Measurements from ENCODE around the gene GLOD4.

DNA sequence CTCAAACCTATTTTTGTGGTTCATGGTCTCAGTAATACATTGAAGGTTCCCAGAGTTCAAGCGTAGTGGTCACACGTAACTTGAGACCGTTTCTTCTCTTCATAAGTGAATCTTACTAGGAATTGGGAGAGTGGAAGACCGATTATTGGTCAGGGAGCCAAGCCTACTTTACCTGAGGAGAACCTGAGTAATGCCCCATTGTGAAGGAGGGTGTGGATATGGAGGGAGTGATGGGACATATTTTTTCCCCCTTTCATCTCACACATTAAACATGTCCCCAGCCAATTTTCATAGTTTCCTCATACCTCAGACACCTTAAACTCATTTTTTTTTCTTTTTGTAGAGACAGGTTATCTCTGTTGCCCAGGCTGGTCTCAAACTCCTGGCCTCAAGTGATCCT, 38.9 kb downstream of the GLOD4 start:
- TF ChIP-seq CTCF (IDR thresholded peaks at IDR 0.05): no peak
- TF ChIP-seq POLR2A (IDR thresholded peaks at IDR 0.05): no peak
